GM21390 (cell line): Measurements from ENCODE around the gene SOCS1.

Source experiments
- ATAC-seq: cut with Tn5 transposase; IDR thresholded peaks from one replicate; pipeline ENCODE4 v1.9.1; 2021; ENCODE audit not compliant: unreplicated experiment

Gene SOCS1

GRCh38 chr16:11263737-11264136 is 7.7 kb upstream of the SOCS1 start:
- ATAC-seq = no peak

GRCh38 chr16:11262915-11263314 is 6.9 kb upstream of the SOCS1 start:
- no peak for ATAC-seq

- ATAC-seq = no peak
These were observed 4.6 kb upstream of the SOCS1 start for GRCh38 chr16:11260596-11260966.

- no peak for ATAC-seq
These were observed 3.9 kb upstream of the SOCS1 start for GRCh38 chr16:11259655-11260595.

- no peak for ATAC-seq
These were observed 2.8 kb upstream of the SOCS1 start for GRCh38 chr16:11258553-11259492.

- ATAC-seq = no peak
These were observed 1.3 kb upstream of the SOCS1 start for GRCh38 chr16:11257131-11257938.

GRCh38 chr16:11256661-11257130 is 692 bp upstream of the SOCS1 start:
- ATAC-seq = no peak

GRCh38 chr16:11254913-11255736 is 879 bp downstream of the SOCS1 start:
- ATAC-seq = no peak

GRCh38 chr16:11253995-11254912 is 1.8 kb downstream of the SOCS1 start:
- no peak for ATAC-seq

GRCh38 chr16:11253009-11253994 is 2.7 kb downstream of the SOCS1 start:
- no peak for ATAC-seq

GRCh38 chr16:11252482-11252931 is 3.5 kb downstream of the SOCS1 start:
- ATAC-seq = no peak

GRCh38 chr16:11251525-11252481 is 4.2 kb downstream of the SOCS1 start:
- ATAC-seq = no peak

- no peak for ATAC-seq
These were observed 5.0 kb downstream of the SOCS1 start for GRCh38 chr16:11250786-11251524.

- no peak for ATAC-seq
These were observed 5.8 kb downstream of the SOCS1 start for GRCh38 chr16:11250091-11250785.
